ENCODE results near the gene TMEM44.
A peak's percentile ranks its signal among the peaks of the same experiment; 100 is the strongest.
"Not testable (repeated sequence)": the region's sequence is repeated elsewhere in the genome, so short reads cannot be mapped to it uniquely, and the experiment has no call there.

TMEM44 gene

GRCh38 chr3:194638991-194639605 lies 5.9 kb upstream of the TMEM44 start:
- Histone ChIP-seq H3K9ac (ENCODE audit: low read length) (no peak overlapping the region), H3K36me3 (ENCODE audit: control insufficient read depth, insufficient read depth, low read length, severe bottlenecking) (peaks cover 30% of the 10 kb centered on the region), H3K9me3 (ENCODE audit: control insufficient read depth, low read length) (no peaks in the 10 kb centered on the region), H3K4me3 (ENCODE audit: low read length) (no peak overlapping the region), H3K27me3 (replicated peaks; ENCODE audit: control insufficient read depth, insufficient read depth, low read length) (no peaks in the 10 kb centered on the region), H3K4me1 (ENCODE audit: control insufficient read depth, insufficient read depth, low read length) (peaks cover 12% of the 10 kb centered on the region)
- DNase-seq (ENCODE audit: low read depth) = no peak

- Histone ChIP-seq H3K9ac (ENCODE audit: low read length) (no peak overlapping the region), H3K36me3 (ENCODE audit: control insufficient read depth, insufficient read depth, low read length, severe bottlenecking) (peaks cover 19% of the 10 kb centered on the region), H3K4me1 (ENCODE audit: control insufficient read depth, insufficient read depth, low read length) (peaks cover 10% of the 10 kb centered on the region), H3K9me3 (ENCODE audit: control insufficient read depth, low read length) (no peaks in the 10 kb centered on the region), H3K27me3 (replicated peaks; ENCODE audit: control insufficient read depth, insufficient read depth, low read length) (no peaks in the 10 kb centered on the region), H3K4me3 (ENCODE audit: low read length) (no peak overlapping the region)
- no peak for DNase-seq (ENCODE audit: low read depth)
These were observed 4.6 kb upstream of the TMEM44 start for GRCh38 chr3:194637541-194638400.

- no peaks in the 10 kb centered on the region for H3K27me3 ChIP-seq (replicated peaks; ENCODE audit: control insufficient read depth, insufficient read depth, low read length)
- H3K4me3 ChIP-seq (ENCODE audit: low read length) = no peak overlapping the region
- H3K9ac ChIP-seq (ENCODE audit: low read length) = no peak overlapping the region
- H3K4me1 ChIP-seq (ENCODE audit: control insufficient read depth, insufficient read depth, low read length) = peaks cover 15% of the 10 kb centered on the region
- peaks cover 15% of the 10 kb centered on the region for H3K36me3 ChIP-seq (ENCODE audit: control insufficient read depth, insufficient read depth, low read length, severe bottlenecking)
- H3K9me3 ChIP-seq (ENCODE audit: control insufficient read depth, low read length) = no peaks in the 10 kb centered on the region
- peak; percentile 9 for DNase-seq (ENCODE audit: low read depth)
These were observed 3.8 kb upstream of the TMEM44 start for GRCh38 chr3:194637066-194637465.

- peak overlapping the region; percentile 87 for H3K4me3 ChIP-seq (ENCODE audit: low read length)
- DNase-seq (ENCODE audit: low read depth) = no peak
- H3K27me3 ChIP-seq (replicated peaks; ENCODE audit: control insufficient read depth, insufficient read depth, low read length) = no peaks in the 10 kb centered on the region
- H3K9ac ChIP-seq (ENCODE audit: low read length) = peak overlapping the region; percentile 78
- no peaks in the 10 kb centered on the region for H3K9me3 ChIP-seq (ENCODE audit: control insufficient read depth, low read length)
- H3K4me1 ChIP-seq (ENCODE audit: control insufficient read depth, insufficient read depth, low read length) = peaks cover 9% of the 10 kb centered on the region
- H3K36me3 ChIP-seq (ENCODE audit: control insufficient read depth, insufficient read depth, low read length, severe bottlenecking) = no peaks in the 10 kb centered on the region
These were observed 340 bp downstream of the TMEM44 start for GRCh38 chr3:194632809-194633348.

- Histone ChIP-seq H3K4me3 (ENCODE audit: low read length) (peak overlapping the region; percentile 87), H3K9ac (ENCODE audit: low read length) (peak overlapping the region; percentile 78), H3K27me3 (replicated peaks; ENCODE audit: control insufficient read depth, insufficient read depth, low read length) (no peaks in the 10 kb centered on the region), H3K36me3 (ENCODE audit: control insufficient read depth, insufficient read depth, low read length, severe bottlenecking) (peaks cover 2% of the 10 kb centered on the region), H3K9me3 (ENCODE audit: control insufficient read depth, low read length) (no peaks in the 10 kb centered on the region), H3K4me1 (ENCODE audit: control insufficient read depth, insufficient read depth, low read length) (peaks cover 9% of the 10 kb centered on the region)
- no peak for DNase-seq (ENCODE audit: low read depth)
These were observed 902 bp downstream of the TMEM44 start for GRCh38 chr3:194632226-194632808.

GRCh38 chr3:194631696-194632095 lies 1.5 kb downstream of the TMEM44 start:
- no peak for DNase-seq (ENCODE audit: low read depth)
- Histone ChIP-seq H3K4me3 (ENCODE audit: low read length) (no peak overlapping the region), H3K27me3 (replicated peaks; ENCODE audit: control insufficient read depth, insufficient read depth, low read length) (no peaks in the 10 kb centered on the region), H3K9ac (ENCODE audit: low read length) (no peak overlapping the region), H3K4me1 (ENCODE audit: control insufficient read depth, insufficient read depth, low read length) (peaks cover 9% of the 10 kb centered on the region), H3K9me3 (ENCODE audit: control insufficient read depth, low read length) (no peaks in the 10 kb centered on the region), H3K36me3 (ENCODE audit: control insufficient read depth, insufficient read depth, low read length, severe bottlenecking) (peaks cover 6% of the 10 kb centered on the region)

GRCh38 chr3:194630681-194631080 lies 2.5 kb downstream of the TMEM44 start:
- not testable (repeated sequence) for H3K4me3 ChIP-seq (ENCODE audit: low read length); DNase-seq (ENCODE audit: low read depth)
- peaks cover 12% of the 10 kb centered on the region for H3K36me3 ChIP-seq (ENCODE audit: control insufficient read depth, insufficient read depth, low read length, severe bottlenecking)

GRCh38 chr3:194624956-194625355 lies 8.3 kb downstream of the TMEM44 start:
- Histone ChIP-seq H3K9me3 (ENCODE audit: control insufficient read depth, low read length) (no peaks in the 10 kb centered on the region), H3K4me3 (ENCODE audit: low read length) (no peak overlapping the region), H3K9ac (ENCODE audit: low read length) (no peak overlapping the region), H3K4me1 (ENCODE audit: control insufficient read depth, insufficient read depth, low read length) (no peaks in the 10 kb centered on the region), H3K27me3 (replicated peaks; ENCODE audit: control insufficient read depth, insufficient read depth, low read length) (no peaks in the 10 kb centered on the region), H3K36me3 (ENCODE audit: control insufficient read depth, insufficient read depth, low read length, severe bottlenecking) (peaks cover 17% of the 10 kb centered on the region)
- DNase-seq (ENCODE audit: low read depth) = no peak

More at GRCh38 chr3:194630681-194631080, 2.5 kb downstream of the TMEM44 start:
- H3K27me3 ChIP-seq (replicated peaks; ENCODE audit: control insufficient read depth, insufficient read depth, low read length); H3K9me3 ChIP-seq (ENCODE audit: control insufficient read depth, low read length); H3K4me1 ChIP-seq (ENCODE audit: control insufficient read depth, insufficient read depth, low read length); H3K9ac ChIP-seq (ENCODE audit: low read length): not testable (repeated sequence)

GRCh38 chr3:194623449-194624290 lies 9.5 kb downstream of the TMEM44 start:
- DNase-seq (ENCODE audit: low read depth) = no peak
- no peaks in the 10 kb centered on the region for H3K27me3 ChIP-seq (replicated peaks; ENCODE audit: control insufficient read depth, insufficient read depth, low read length)
- no peaks in the 10 kb centered on the region for H3K4me1 ChIP-seq (ENCODE audit: control insufficient read depth, insufficient read depth, low read length)
- H3K4me3 ChIP-seq (ENCODE audit: low read length) = no peak overlapping the region
- H3K9ac ChIP-seq (ENCODE audit: low read length) = no peak overlapping the region
- H3K36me3 ChIP-seq (ENCODE audit: control insufficient read depth, insufficient read depth, low read length, severe bottlenecking) = peaks cover 17% of the 10 kb centered on the region
- H3K9me3 ChIP-seq (ENCODE audit: control insufficient read depth, low read length) = no peaks in the 10 kb centered on the region

GRCh38 chr3:194622621-194623340 lies 10.4 kb downstream of the TMEM44 start:
- Histone ChIP-seq H3K9ac (ENCODE audit: low read length) (no peak overlapping the region), H3K27me3 (replicated peaks; ENCODE audit: control insufficient read depth, insufficient read depth, low read length) (no peaks in the 10 kb centered on the region), H3K9me3 (ENCODE audit: control insufficient read depth, low read length) (no peaks in the 10 kb centered on the region), H3K4me1 (ENCODE audit: control insufficient read depth, insufficient read depth, low read length) (no peaks in the 10 kb centered on the region), H3K4me3 (ENCODE audit: low read length) (no peak overlapping the region), H3K36me3 (ENCODE audit: control insufficient read depth, insufficient read depth, low read length, severe bottlenecking) (peaks cover 17% of the 10 kb centered on the region)
- no peak for DNase-seq (ENCODE audit: low read depth)
